Endothelial cell (in vitro differentiated cells): ENCODE results near the gene ATIC. TPM values are rescaled to one million over a fixed set of nuclear protein-coding genes. Genes with fewer than 3 reads are reported as not detected.

Source experiments
- DNase-seq: peaks from one replicate; pipeline ENCODE4 v3.0.0; 2021; ENCODE audit warnings: low spot score
- H3K27ac Mint-ChIP-seq: one replicate; pipeline ENCODE4 v1.8.0; 2021; ENCODE audit warnings: mixed read lengths, inconsistent platforms; ENCODE audit not compliant: unreplicated experiment
- H3K27me3 Mint-ChIP-seq: one replicate; pipeline ENCODE4 v1.8.0; 2021; ENCODE audit warnings: mild to moderate bottlenecking, moderate library complexity, mixed read lengths, inconsistent platforms; ENCODE audit not compliant: unreplicated experiment
- H3K36me3 Mint-ChIP-seq: one replicate; pipeline ENCODE4 v1.8.0; 2021; ENCODE audit warnings: mild to moderate bottlenecking, low read depth, mixed read lengths, inconsistent platforms; ENCODE audit not compliant: unreplicated experiment
- H3K4me1 Mint-ChIP-seq: one replicate; pipeline ENCODE4 v1.8.0; 2021; ENCODE audit warnings: mild to moderate bottlenecking, mixed read lengths, inconsistent platforms; ENCODE audit not compliant: unreplicated experiment
- H3K4me3 Mint-ChIP-seq: one replicate; pipeline ENCODE4 v1.8.0; 2021; ENCODE audit warnings: mild to moderate bottlenecking, mixed read lengths, inconsistent platforms; ENCODE audit not compliant: unreplicated experiment
- H3K9me3 Mint-ChIP-seq: one replicate; pipeline ENCODE4 v1.8.0; 2021; ENCODE audit warnings: mixed read lengths, inconsistent platforms; ENCODE audit not compliant: unreplicated experiment
- CTCF ChIP-seq: fragments of 200-600 bp; sonication (generic); IDR thresholded peaks from one replicate; pipeline ENCODE4 v1.5.0; 2021; ENCODE audit warnings: antibody characterized with exemption; ENCODE audit not compliant: unreplicated experiment
- total RNA-seq: library from RNA; stranded (reverse); fragmentation: NEBNext Ultra II Directional; extraction: Animal tissue kit (Norgen Biotek cat#: 25700); gene quantifications from one replicate; pipeline ENCODE4 v1.2.1, GENCODE V29; 2021; ENCODE audit not compliant: unreplicated experiment

The ATIC gene
- total RNA-seq, 1 donor from 2014 or later: 29.3 TPM

GRCh38 chr2:215380699-215381098 lies 68.8 kb downstream of the ATIC start:
- H3K4me1 Mint-ChIP-seq: no peaks in the 10 kb centered on the region
- DNase-seq: no peak
- peaks cover 53% of the 10 kb centered on the region for H3K36me3 Mint-ChIP-seq
- H3K27ac Mint-ChIP-seq: no peak overlapping the region
- H3K27me3 Mint-ChIP-seq: no peaks in the 10 kb centered on the region
- no peak overlapping the region for H3K4me3 Mint-ChIP-seq
- TF ChIP-seq CTCF: no peak
- H3K9me3 Mint-ChIP-seq: no peaks in the 10 kb centered on the region

- no peak for TF ChIP-seq CTCF
- H3K36me3 Mint-ChIP-seq: peaks cover 53% of the 10 kb centered on the region
- no peak overlapping the region for H3K27ac Mint-ChIP-seq
- H3K4me3 Mint-ChIP-seq: no peak overlapping the region
- H3K9me3 Mint-ChIP-seq: no peaks in the 10 kb centered on the region
- no peaks in the 10 kb centered on the region for H3K27me3 Mint-ChIP-seq
- no peak for DNase-seq
- H3K4me1 Mint-ChIP-seq: no peaks in the 10 kb centered on the region
These were observed 70.2 kb downstream of the ATIC start for GRCh38 chr2:215382011-215382410.

- Mint-ChIP-seq H3K4me1 (no peaks in the 10 kb centered on the region), H3K9me3 (no peaks in the 10 kb centered on the region), H3K4me3 (no peak overlapping the region), H3K27ac (no peak overlapping the region), H3K27me3 (no peaks in the 10 kb centered on the region), H3K36me3 (peaks cover 54% of the 10 kb centered on the region)
- DNase-seq: no peak
- no peak for TF ChIP-seq CTCF
These were observed 70.6 kb downstream of the ATIC start for GRCh38 chr2:215382480-215382879.

GRCh38 chr2:215383652-215384279 lies 71.9 kb downstream of the ATIC start:
- Mint-ChIP-seq H3K9me3 (no peaks in the 10 kb centered on the region), H3K27ac (no peak overlapping the region), H3K27me3 (no peaks in the 10 kb centered on the region), H3K36me3 (peaks cover 55% of the 10 kb centered on the region), H3K4me1 (no peaks in the 10 kb centered on the region), H3K4me3 (no peak overlapping the region)
- DNase-seq: no peak
- no peak for TF ChIP-seq CTCF

GRCh38 chr2:215384710-215385109 lies 72.9 kb downstream of the ATIC start:
- peaks cover 49% of the 10 kb centered on the region for H3K36me3 Mint-ChIP-seq
- no peaks in the 10 kb centered on the region for H3K27me3 Mint-ChIP-seq
- no peak for TF ChIP-seq CTCF
- no peaks in the 10 kb centered on the region for H3K9me3 Mint-ChIP-seq
- H3K4me1 Mint-ChIP-seq: no peaks in the 10 kb centered on the region
- no peak for DNase-seq
- H3K27ac Mint-ChIP-seq: no peak overlapping the region
- H3K4me3 Mint-ChIP-seq: no peak overlapping the region
